SK-N-SH (cell line): ENCODE measurements around the gene MATN4. TPM values are rescaled to one million over a fixed set of nuclear protein-coding genes. Genes with fewer than 3 reads are reported as not detected.

Experiments
- CTCF ChIA-PET: fragments of 300-600, 350-600 bp; formaldehyde crosslinking; extraction: SDS; loops from one replicate; lab custom pipeline; 2021; lab: Yijun Ruan, JAX
- POLR2A ChIA-PET: fragments of 350-600 bp; sonication (Branson Sonifier 250); formaldehyde crosslinking; extraction: SDS; loops from one replicate; lab custom pipeline; 2020; ENCODE audit warnings: antibody characterized with exemption, inconsistent platforms; lab: Yijun Ruan, JAX
- DNase-seq: peaks from one replicate; pipeline ENCODE4 v3.0.0; 2012
- H2AFZ ChIP-seq: fragments of 200-600 bp; sonication (generic); 2 replicates; pipeline ENCODE4 v1.8.1; 2016; ENCODE audit warnings: antibody characterized with exemption, mild to moderate bottlenecking, low read depth
- H3F3A ChIP-seq: fragments of 200-600 bp; sonication (generic); replicated peaks from 2 replicates; pipeline ENCODE3; 2016; ENCODE audit warnings: antibody characterized with exemption, mild to moderate bottlenecking; ENCODE audit not compliant: insufficient read depth
- H3K27ac ChIP-seq, 2 experiments: fragments of 200-500 bp in 1 of 2; fragments of 200-600 bp in 1 of 2; sonication (Bioruptor generic) in 1 of 2; sonication (generic), shearing (Covaris generic) in 1 of 2; 2 replicates each; pipeline versions ENCODE4 v1.5.1 to v1.6.1; 2014 to 2016; ENCODE audit warnings: low read depth in 2 of 2, inconsistent platforms in 1 of 2, low read length in 1 of 2, mild to moderate bottlenecking in 1 of 2, mixed read lengths in 1 of 2
- H3K27me3 ChIP-seq: fragments of 200-600 bp; sonication (generic), shearing (Covaris generic); 2 replicates; pipeline ENCODE4 v1.6.1; 2016; ENCODE audit warnings: mixed run types; ENCODE audit not compliant: insufficient read depth
- H3K36me3 ChIP-seq, 2 experiments: fragments of 200-500 bp in 1 of 2; fragments of 200-600 bp in 1 of 2; sonication (Bioruptor generic) in 1 of 2; sonication (generic) in 1 of 2; replicated peaks in 1 of 2; 2 replicates each; pipeline versions ENCODE3 to v1.5.1; 2014 to 2016; ENCODE audit warnings: low read length in 1 of 2, mild to moderate bottlenecking in 1 of 2; ENCODE audit not compliant: insufficient read depth in 2 of 2, control insufficient read depth in 1 of 2
- H3K4me1 ChIP-seq, 2 experiments: fragments of 200-500 bp in 1 of 2; fragments of 200-600 bp in 1 of 2; sonication (Bioruptor generic) in 1 of 2; sonication (generic), shearing (Covaris generic) in 1 of 2; 2 replicates each; pipeline versions ENCODE4 v1.5.1 to v1.6.1; 2014 to 2016; ENCODE audit warnings: low read depth in 1 of 2, low read length in 1 of 2, mixed run types in 1 of 2; ENCODE audit not compliant: insufficient read depth in 2 of 2, control insufficient read depth in 1 of 2
- H3K4me2 ChIP-seq: fragments of 200-600 bp; sonication (generic), shearing (Covaris generic); 2 replicates; pipeline ENCODE4 v1.6.1; 2017; ENCODE audit warnings: mixed run types
- H3K4me3 ChIP-seq, 2 experiments: fragments of 200-500 bp in 1 of 2; fragments of 200-600 bp in 1 of 2; sonication (Bioruptor generic) in 1 of 2; sonication (generic), shearing (Covaris generic) in 1 of 2; 2 replicates each; pipeline versions ENCODE4 v1.5.1 to v1.8.1; 2014 to 2016; ENCODE audit warnings: low read depth in 2 of 2, inconsistent platforms in 1 of 2, low read length in 1 of 2, mild to moderate bottlenecking in 1 of 2, mixed read lengths in 1 of 2, moderate library complexity in 1 of 2
- H3K79me2 ChIP-seq: fragments of 200-600 bp; sonication (generic); 2 replicates; pipeline ENCODE4 v1.8.1; 2017; ENCODE audit warnings: mild to moderate bottlenecking; ENCODE audit not compliant: insufficient read depth
- H3K9ac ChIP-seq: fragments of 200-600 bp; sonication (generic); 2 replicates; pipeline ENCODE4 v1.6.1; 2017; ENCODE audit warnings: mixed run types
- H3K9me2 ChIP-seq: fragments of 200-600 bp; sonication (generic); 2 replicates; pipeline ENCODE4 v1.6.1; 2017; ENCODE audit warnings: mixed run types
- H3K9me3 ChIP-seq: fragments of 200-600 bp; sonication (generic); 2 replicates; pipeline ENCODE4 v1.6.1; 2017; ENCODE audit warnings: mixed run types, mild to moderate bottlenecking, moderate library complexity
- H4K20me1 ChIP-seq: fragments of 200-600 bp; sonication (generic); 2 replicates; pipeline ENCODE4 v1.6.1; 2017; ENCODE audit warnings: mild to moderate bottlenecking, mixed run types; ENCODE audit not compliant: insufficient read depth
- CHD2 ChIP-seq: fragments of 150-350 bp; IDR thresholded peaks from 2 replicates; pipeline ENCODE4 v1.6.1; 2018; ENCODE audit warnings: low read length; ENCODE audit not compliant: partially characterized antibody
- CTCF ChIP-seq: fragments of 200-600 bp; sonication (generic); IDR thresholded peaks from 2 replicates; pipeline ENCODE4 v1.6.1; 2017; ENCODE audit warnings: antibody characterized with exemption, mild to moderate bottlenecking, moderate library complexity
- EP300 ChIP-seq, 2 experiments: IDR thresholded peaks; 2 replicates each; pipeline versions ENCODE4 v1.4.0 to v1.6.1; 2012; ENCODE audit warnings: borderline replicate concordance in 1 of 2, low read depth in 1 of 2, low read length in 1 of 2
- FOXM1 ChIP-seq: IDR thresholded peaks from 2 replicates; pipeline ENCODE4 v1.4.0; 2012; ENCODE audit warnings: low read depth, mild to moderate bottlenecking
- GABPA ChIP-seq: IDR thresholded peaks from 2 replicates; pipeline ENCODE4 v1.4.0; 2012; ENCODE audit warnings: low read depth, mild to moderate bottlenecking
- IRF3 ChIP-seq: fragments of 150-350 bp; IDR thresholded peaks from 2 replicates; pipeline ENCODE4 v1.6.1; 2016; ENCODE audit warnings: mild to moderate bottlenecking, low read depth, low read length
- MAX ChIP-seq: IDR thresholded peaks from 2 replicates; pipeline ENCODE4 v1.4.0; 2012; ENCODE audit warnings: low read depth
- MEF2A ChIP-seq: IDR thresholded peaks from 2 replicates; pipeline ENCODE4 v1.4.0; 2012; ENCODE audit warnings: low read depth, borderline replicate concordance
- MXI1 ChIP-seq: IDR thresholded peaks from 2 replicates; pipeline ENCODE4 v1.6.1; 2012; ENCODE audit warnings: mild to moderate bottlenecking, low read depth, low read length, improper control_type of control experiment
- NFIC ChIP-seq: IDR thresholded peaks from 2 replicates; pipeline ENCODE4 v1.4.0; 2012; ENCODE audit warnings: borderline replicate concordance
- REST ChIP-seq: IDR thresholded peaks from 2 replicates; pipeline ENCODE4 v1.6.1; 2012; ENCODE audit warnings: mild to moderate bottlenecking, low read depth, low read length, moderate library complexity
- RFX5 ChIP-seq: IDR thresholded peaks from 2 replicates; pipeline ENCODE4 v1.6.1; 2012; ENCODE audit warnings: mild to moderate bottlenecking, improper control_type of control experiment, low read length
- RXRA ChIP-seq: IDR thresholded peaks from 2 replicates; pipeline ENCODE4 v1.4.0; 2012; ENCODE audit warnings: low read depth, mild to moderate bottlenecking, borderline replicate concordance
- SIN3A ChIP-seq: IDR thresholded peaks from 2 replicates; pipeline ENCODE4 v1.6.1; 2012; ENCODE audit warnings: low read depth, mild to moderate bottlenecking, low read length, moderate library complexity, borderline replicate concordance
- SMC3 ChIP-seq: IDR thresholded peaks from 2 replicates; pipeline ENCODE4 v1.6.1; 2012; ENCODE audit warnings: low read depth, low read length, improper control_type of control experiment
- TAF1 ChIP-seq: IDR thresholded peaks from 2 replicates; pipeline ENCODE4 v1.6.1; 2012; ENCODE audit warnings: low read depth, mild to moderate bottlenecking, low read length, moderate library complexity, borderline replicate concordance
- TCF12 ChIP-seq: IDR thresholded peaks from 2 replicates; pipeline ENCODE4 v1.4.0; 2012
- TEAD4 ChIP-seq: IDR thresholded peaks from 2 replicates; pipeline ENCODE4 v1.4.0; 2012; ENCODE audit warnings: mild to moderate bottlenecking, borderline replicate concordance; ENCODE audit not compliant: insufficient read depth
- USF2 ChIP-seq: fragments of 150-350 bp; IDR thresholded peaks from 2 replicates; pipeline ENCODE4 v1.6.1; 2017; ENCODE audit warnings: antibody characterized with exemption, low read length, low read depth, borderline replicate concordance
- ZBTB33 ChIP-seq: IDR thresholded peaks from 2 replicates; pipeline ENCODE4 v1.4.0; 2012; ENCODE audit warnings: low read depth, borderline replicate concordance
- WGBS: methylation state at CpG from one replicate; pipeline ENCODE4 v1.1.6; 2017; ENCODE audit warnings: low lambda C conversion rate; 5-methylcytosine and 5-hydroxymethylcytosine counted together
- polyA plus RNA-seq, 3 experiments: library from polyadenylated mRNA; depleted of rRNA; stranded (reverse); fragments of >200 nt; gene quantifications; 2 replicates each; pipeline ENCODE4 v1.2.3, GENCODE V29; 2012

Gene MATN4
- polyA plus RNA-seq, 1 of the 3 experiments (the other 2 are of a cell fraction), result 0.16 TPM

GRCh38 chr20:45288376-45288775 is 19.7 kb downstream of the MATN4 start:
- H3F3A ChIP-seq, result peaks cover 4% of the 10 kb centered on the region
- no peak overlapping the region for H3K9ac ChIP-seq
- no peak for DNase-seq
- no peaks in the 10 kb centered on the region for H3K36me3 ChIP-seq
- POLR2A ChIA-PET, result no interaction called here
- no peaks in the 10 kb centered on the region for H4K20me1 ChIP-seq
- CTCF ChIA-PET, result interaction anchor here (0.9 to 7.9 kb wide), 5 partner anchors 16 to 277 kb away, joined by 3 to 113 read pairs (median 3); partner anchors contain the start of gene KCNS1
- H3K4me2 ChIP-seq, result no peak overlapping the region
- no peaks in the 10 kb centered on the region for H3K9me2 ChIP-seq
- peaks cover 6% of the 10 kb centered on the region for H3K27me3 ChIP-seq
- no peaks in the 10 kb centered on the region for H3K79me2 ChIP-seq
- H2AFZ ChIP-seq, result no peak overlapping the region
- TF ChIP-seq TCF12, result no peak
- no peak for TF ChIP-seq SIN3A
- no peak for TF ChIP-seq CTCF
- no peak for TF ChIP-seq REST
- TF ChIP-seq NFIC, result no peak
- TF ChIP-seq MEF2A, result no peak
- TF ChIP-seq GABPA, result no peak
- TF ChIP-seq RXRA, result no peak
- TF ChIP-seq FOXM1, result no peak
- TF ChIP-seq MXI1, result no peak
- TF ChIP-seq USF2, result no peak
- TF ChIP-seq RFX5, result no peak
- no peak for TF ChIP-seq CHD2
- no peak for TF ChIP-seq IRF3
- TF ChIP-seq SMC3, result no peak
- TF ChIP-seq ZBTB33, result no peak
- TF ChIP-seq TEAD4, result no peak
- no peak for TF ChIP-seq EP300 (IDR thresholded peaks at IDR 0.05; ENCODE audit: borderline replicate concordance in 1 of 2, low read depth in 1 of 2, low read length in 1 of 2)
- TF ChIP-seq TAF1, result no peak
- no peak for TF ChIP-seq MAX
- TF ChIP-seq, all 33 proteins: peak for 0
- Histone ChIP-seq H3K4me3 (no peak overlapping the region), H3K4me1 (peaks cover 0 to 1% of the 10 kb centered on the region in 2 experiments; a peak in 1 of 4 replicates), H3K27ac (no peak overlapping the region), H3K9me3 (no peaks in the 10 kb centered on the region)
- WGBS, result 51% methylated on average over 4 of the region's 4 CpGs
